HG02642 (cell line): ENCODE data around the gene STK26.
"Not testable (repeated sequence)": the region's sequence is repeated elsewhere in the genome, so short reads cannot be mapped to it uniquely, and the experiment has no call there.

Experiments
- ATAC-seq: cut with Tn5 transposase; IDR thresholded peaks from one replicate; pipeline ENCODE4 v1.9.1; 2021; ENCODE audit warnings: mild to moderate bottlenecking; ENCODE audit not compliant: unreplicated experiment, poor library complexity

The STK26 gene

DNA sequence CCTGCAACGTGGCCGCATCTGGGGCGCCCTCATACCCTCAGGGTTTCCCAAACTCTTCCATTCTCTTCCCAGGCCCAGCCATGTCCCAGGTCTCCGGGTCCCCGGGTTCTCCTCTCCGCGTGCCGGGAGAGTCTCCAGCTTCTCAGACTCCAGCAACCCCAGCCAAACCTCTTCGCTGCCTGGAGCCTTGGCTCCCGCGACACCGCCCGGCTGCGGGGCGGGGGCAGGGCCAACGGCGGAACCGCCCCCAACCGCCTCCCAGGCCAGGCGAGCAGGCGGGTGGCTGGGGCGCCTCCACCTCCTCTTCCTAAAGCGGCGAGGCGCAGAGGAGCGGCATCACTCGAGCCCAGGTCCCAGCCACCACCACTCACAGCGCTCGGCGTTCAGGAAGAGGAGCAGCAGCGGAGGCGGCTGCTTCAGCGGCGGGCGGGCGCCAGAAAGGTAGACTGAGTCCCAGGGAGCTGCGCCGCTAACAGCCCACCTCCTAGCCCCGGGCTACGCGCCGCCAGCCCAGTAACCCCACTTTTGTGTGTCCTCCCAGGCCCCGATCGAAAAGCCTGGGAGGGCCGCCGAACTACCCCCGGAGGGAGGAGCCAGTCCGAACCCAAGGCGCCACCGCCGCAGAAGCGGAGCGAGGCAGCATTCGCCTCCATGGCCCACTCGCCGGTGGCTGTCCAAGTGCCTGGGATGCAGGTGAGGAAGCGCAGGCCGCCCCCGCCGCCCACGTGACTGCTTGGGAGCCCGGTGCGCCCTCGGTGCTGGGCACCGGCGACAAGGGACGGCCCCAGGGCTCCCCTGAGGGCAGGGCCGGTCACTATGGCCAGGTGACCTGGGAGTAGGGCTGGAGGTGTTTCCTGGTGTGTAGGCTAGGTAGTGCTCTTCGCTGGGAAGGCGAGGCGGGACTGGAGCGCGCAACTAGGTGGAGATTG, at the start of gene STK26:
STK26 (plus strand) TSS at position 336 of the 929 bp plus-strand sequence; CDS start at position 652, 316 bp downstream.
- ATAC-seq: peak; percentile 84

DNA sequence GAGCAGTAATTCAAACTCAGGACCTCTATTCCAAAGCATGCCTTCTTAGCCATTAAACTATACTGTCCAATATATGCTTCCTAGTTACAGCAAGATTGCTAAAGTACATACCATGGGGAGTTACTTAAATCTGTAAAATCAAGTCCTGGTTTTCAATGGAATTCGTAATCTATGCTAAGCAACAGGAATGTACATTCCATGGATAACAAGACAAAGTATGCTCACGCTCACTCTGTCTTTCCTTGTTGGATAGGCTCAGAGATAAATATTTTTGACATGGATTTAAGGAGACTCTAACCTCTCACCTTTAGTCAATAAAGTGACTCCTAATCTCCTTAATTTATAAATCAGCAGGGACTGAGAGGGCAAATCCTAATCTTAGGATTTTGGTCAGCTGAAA, 47.3 kb upstream of the STK26 start:
- ATAC-seq: no peak

DNA sequence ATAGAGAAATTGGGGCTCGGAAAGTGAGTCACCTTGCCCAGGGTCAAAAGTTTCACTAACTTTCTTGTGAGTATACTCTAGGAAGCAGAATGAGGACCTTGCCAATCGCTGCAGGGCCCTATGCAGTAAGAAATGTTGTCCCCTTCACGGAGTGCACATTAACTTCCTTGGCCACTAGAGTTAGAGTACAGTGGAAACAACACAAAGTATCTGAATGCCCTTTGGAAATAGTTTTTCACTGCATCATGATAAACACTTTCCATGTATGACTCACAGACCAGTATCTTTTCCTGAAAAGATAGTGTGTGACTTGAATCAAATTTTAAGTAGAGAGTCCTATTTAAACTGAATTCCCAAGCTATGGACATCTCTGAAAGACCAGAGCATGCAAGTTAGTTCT, 45.5 kb upstream of the STK26 start:
- no peak for ATAC-seq

DNA sequence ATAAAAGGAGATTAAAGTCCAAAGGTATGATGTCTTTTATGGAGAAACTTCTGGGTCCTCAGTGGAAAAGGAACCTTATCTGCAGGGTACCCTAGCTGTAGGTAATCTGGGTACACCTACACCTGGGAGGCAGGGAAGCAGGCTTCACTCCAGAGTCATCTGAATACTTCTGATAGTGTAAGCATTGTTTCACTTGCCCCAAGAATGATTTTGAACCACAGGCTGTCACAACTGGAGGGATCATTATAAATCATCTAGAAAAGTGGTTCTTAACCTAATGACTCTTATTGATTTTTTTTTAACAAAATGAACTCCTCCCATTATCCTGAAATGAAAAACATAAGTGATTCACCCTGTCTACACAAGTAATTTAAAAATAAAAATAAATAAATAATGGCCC, 44.0 kb upstream of the STK26 start:
- no peak for ATAC-seq

DNA sequence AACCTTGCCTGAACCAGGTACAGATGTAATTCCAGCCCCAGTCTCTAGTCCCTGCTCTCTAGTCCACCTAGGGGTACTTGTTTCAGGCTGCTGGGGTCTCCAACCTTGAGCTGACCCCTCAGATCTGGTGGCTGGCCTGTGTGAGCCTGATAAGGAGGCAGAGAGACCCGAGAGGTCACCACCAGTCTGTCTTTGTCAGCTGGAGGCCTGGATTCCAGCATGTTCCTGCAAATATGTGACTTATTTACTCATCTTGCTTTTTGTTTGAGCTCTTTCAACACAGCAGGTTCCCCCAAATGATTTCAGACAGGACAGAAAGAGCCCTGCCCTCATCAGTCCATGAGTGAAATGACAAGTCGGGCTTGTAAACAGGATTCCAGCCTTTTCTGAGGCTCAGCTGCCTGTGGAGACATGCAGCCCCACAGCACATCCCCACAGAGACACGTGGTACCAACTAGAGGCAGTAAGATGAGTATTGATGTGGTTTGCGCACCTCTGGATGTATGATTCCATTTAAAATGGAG, 37.5 kb upstream of the STK26 start:
- no peak for ATAC-seq

DNA sequence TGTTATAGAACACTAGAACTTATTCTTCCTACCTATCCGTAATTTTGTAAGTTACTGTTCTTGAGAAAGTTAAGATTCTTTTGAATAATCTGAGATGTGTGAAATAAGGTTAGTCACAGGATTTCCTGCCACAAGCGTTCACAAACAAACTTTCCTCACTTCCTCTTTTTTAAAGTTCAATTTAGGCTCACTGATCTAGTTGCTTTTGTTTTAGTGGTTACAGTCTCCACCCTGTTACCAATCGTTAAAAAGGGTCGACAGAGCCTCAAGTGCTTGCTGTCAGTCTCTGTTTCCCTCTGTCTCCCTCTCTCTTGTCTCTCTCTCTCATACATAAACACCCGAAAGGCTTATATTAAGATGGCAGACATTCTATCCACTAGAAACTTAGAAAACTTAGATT, 35.9 kb upstream of the STK26 start:
- peak; percentile 98 for ATAC-seq

DNA sequence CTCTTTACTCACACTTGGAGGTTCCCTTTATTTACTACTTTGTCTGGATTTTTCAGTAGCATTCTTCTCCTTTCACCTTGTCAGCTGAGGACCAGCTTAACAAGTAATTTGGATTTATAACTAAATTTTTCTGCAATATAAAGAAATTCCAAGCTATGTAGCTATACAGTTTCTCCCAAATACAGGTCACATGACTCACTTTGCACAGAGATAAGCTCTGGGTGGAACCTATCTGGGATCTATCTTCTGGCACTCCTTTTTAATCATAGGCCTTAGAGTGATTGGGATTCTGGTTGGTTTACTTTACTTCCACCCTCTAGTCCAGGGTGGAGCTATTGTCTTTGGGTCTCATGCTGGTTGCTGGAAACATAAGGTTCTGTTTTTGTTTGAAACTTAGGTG, 34.9 kb upstream of the STK26 start:
- ATAC-seq: no peak

DNA sequence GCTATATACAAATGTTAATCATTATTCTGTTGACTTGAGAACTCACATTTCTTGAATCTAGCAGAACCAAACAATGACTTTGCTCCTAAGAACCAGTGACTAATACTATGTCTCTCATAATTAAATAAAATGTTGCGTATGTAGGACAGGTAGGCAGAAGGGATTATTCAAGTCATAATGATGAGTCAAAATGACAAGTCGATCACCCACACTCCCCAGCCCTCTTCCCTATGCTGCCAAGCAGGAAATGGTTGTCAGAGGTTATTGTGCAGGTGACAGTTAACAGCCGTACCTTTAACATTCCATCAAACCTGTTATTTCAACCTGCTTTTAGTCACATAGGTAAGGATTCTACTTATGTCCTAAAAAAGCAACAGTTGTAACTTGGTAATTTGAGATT, 22.0 kb upstream of the STK26 start:
- ATAC-seq: no peak

DNA sequence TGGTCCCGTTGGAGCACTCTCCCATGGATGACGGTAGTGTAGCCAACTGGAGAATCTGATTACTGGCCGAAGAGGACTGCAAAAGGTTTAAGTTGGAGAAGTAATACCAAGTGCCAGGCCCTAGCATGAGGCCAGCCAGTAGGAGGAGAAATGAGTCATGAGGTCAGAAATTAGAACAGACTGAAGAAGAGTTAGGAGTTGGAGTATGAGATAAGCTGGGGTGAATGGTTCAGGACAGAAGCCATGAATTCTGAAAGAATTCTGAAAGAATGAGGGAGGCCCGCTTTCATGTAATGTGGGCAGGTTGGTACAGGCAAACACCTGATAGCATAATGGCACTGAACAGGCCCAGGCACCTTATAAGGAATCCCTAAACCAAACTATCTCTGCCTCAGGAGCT, 18.4 kb upstream of the STK26 start:
- ATAC-seq: no peak

DNA sequence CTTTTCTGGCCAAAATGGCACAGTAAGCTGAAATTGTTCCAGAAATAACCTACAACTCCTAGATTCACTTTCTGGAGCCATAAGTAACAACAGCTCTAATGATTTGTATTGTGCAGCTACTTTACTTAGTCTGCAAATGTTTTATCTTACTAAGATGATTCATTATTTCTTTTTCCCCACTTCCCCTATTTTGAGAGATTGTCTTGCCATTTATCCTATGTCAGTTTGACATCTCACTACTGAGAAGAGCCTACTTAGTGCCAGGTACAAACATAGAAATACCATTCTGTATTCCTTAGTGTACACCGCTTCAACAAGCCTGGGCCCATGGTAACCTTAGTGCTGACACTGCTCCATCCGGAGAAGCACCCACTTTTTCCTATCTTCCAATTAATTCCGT, 13.8 kb upstream of the STK26 start:
- ATAC-seq: no peak

DNA sequence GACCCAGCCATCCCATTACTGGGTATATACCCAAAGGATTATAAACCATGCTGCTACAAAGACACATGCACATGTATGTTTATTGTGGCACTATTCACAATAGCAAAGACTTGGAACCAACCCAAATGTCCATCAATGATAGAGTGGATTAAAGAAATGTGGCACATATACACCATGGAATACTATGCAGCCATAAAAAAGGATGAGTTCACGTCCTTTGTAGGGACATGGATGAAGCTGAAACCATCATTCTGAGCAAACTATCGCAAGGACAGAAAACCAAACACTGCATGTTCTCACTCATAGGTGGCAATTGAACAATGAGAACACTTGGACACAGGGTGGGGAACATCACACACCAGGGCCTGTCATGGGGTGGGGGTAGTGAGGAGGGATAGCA, 12.9 kb upstream of the STK26 start:
- not testable (repeated sequence) for ATAC-seq

DNA sequence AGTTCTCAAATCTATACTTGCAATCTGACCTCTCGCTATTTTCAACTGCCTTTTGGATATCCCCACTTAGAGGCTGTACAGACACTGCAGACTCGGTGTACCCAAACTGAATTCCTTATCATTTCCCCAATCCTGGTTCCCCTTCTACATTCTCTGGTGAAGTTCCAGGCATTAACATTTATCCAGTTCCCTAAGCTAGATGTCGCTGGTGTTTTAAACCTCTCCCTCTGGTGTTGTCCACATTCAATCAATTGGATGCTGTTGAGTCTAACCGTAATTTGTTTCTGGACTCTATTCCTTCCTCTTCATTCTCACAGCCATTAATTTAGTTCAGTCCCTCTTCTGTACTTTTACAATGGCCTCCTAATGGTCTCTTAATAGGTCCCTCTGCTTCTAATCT, 7.2 kb upstream of the STK26 start:
- no peak for ATAC-seq

DNA sequence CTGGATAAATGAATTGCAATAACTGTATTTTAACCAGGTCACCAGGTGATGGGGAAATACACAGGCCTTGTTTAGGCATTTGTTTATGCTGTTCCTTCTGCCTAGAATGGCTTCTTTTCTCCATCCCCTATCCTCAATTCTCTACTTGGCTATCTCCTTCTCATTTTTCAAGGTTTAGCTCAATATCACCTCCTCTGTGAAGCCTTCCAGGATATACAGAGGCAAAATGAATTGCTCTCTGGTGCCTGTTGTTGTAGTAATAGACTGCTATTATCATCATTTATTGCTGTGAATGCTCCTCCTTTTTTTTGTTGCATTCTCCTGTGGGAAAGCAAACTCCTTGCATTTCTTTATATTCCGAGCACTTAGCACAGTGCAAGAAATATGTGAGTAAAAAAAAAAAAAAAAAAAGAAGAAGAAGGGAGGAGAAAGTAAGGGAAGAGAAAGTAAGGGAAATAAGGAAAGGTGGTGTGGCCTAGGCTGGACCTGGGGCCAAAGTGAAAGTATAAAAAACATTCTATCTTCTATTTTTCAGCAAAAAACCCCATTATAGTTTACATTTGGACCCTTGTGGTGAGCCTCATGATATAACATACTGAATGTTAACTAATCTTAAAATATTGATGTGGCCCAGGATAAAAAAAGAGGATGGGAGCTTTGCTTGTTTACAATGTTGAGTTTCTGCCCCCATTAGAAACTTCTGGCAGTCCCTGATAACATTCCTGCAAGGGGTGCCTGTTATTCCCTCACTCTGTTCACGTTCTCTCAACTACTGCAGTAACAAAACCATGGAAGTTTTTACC, 6.3 kb upstream of the STK26 start:
- ATAC-seq: no peak

DNA sequence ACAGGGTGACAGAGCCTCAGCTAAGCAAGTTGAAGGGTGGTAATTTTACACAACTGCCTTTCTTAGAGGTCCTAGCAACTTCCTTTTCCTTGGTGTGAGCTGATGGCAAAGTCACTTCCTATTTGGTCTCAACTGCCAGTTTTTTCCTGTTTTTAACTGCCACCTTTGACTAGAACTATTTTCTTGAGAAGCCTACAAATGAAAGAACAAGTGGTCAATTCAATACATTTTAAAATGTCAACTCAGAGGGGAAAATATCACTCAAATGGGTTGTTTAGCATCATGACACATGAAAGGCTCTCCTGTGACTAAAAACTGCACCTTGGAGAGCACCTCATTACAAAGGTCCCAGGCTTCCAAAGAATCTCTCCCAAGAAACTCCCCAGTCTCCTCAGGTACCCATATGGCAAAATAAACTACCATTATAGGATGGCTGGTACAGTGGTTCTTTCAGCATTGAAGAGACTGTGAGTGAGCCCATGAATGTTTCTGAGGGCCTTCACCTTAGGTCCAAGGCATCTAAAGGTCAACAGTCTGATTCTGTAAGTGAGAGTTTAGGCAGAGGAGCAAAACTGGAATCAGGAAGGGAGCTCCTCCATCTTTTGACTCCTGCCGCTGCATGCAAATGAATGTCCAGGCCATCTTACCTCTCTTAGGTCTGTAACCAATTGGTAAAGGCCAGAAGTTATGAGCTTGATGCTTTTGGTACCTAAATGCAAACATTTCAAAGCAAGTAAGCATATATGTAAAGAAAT, 5.5 kb upstream of the STK26 start:
- ATAC-seq: no peak

DNA sequence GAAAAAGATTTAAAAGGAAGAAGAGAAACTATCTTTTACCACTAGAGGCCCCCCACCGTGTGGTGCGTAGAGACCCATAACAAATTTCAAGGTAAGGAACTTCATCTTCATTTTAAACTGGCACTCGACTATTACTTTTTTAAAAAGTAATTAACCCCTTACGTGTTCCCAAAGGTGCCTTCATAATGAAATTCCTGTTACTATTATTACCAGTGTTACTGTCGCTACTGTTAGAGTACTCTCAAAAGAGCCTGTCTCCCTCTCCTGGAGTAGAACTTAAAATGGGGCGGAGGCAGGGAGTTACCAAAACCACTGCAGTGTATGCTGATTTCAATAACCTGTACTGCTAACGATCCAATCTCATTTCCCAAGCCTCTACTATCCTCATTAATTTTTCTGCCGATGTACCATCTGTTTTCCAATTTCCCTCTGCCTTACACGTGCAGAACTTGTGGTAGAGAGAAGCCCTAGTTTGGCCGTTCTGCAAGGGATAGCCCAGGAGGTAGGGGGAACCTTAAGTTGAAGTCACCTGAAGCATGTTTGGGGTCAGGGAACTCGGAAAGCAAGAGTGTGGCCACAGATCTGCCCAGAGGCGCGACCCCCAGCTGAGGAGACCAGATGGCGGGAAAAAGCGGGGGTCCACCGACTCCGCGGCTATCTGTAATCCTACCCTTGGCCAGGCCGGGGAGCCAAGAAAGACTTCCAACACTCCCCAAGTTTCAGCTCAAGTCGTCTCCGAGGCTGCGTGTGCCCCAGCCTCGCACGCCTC, 720 bp upstream of the STK26 start:
- ATAC-seq: peak; percentile 27

DNA sequence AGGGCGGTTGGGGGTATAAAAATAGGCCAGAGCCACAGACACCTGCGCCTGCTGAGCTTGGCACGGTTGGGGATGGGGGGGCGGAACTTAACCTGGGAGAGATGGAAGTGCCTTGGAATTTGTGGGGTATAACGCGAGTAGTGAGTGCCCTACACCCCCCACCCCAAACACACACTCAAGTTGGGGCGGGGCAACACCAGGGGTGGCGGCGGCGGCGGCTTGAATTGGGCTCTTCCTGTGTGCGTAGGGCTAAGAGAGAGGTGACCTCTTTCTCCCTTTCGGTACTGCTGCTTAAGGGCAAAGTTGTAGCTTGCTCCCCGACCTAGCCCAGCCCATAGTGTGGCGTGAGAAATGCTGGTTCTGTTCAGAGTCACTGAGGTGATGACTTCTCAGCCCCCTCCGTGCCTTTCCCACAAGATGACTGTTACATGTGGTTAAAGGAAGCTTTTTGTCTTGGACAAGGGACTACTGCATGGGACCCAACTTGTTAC, 839 bp downstream of the STK26 start:
- peak; percentile 52 for ATAC-seq

DNA sequence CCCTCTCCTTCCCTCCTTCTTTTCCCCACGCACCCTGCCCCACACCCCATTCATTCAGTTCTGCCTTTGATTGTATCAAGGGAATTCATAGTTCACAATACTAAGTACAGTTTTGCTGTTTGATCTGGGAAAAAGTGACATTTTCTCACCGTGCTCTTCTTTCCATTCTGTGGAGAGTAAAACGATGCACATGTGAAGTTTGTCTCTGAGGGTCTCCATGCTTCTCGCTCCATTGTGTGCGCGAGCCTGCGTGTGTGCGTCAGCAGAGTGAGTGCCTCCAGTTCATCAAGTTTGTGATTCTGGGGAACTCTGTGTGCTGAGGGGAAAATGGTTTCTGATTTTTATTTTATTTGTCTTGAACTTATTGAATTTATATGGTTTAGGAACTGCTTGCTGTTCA, 1.9 kb downstream of the STK26 start:
- no peak for ATAC-seq

DNA sequence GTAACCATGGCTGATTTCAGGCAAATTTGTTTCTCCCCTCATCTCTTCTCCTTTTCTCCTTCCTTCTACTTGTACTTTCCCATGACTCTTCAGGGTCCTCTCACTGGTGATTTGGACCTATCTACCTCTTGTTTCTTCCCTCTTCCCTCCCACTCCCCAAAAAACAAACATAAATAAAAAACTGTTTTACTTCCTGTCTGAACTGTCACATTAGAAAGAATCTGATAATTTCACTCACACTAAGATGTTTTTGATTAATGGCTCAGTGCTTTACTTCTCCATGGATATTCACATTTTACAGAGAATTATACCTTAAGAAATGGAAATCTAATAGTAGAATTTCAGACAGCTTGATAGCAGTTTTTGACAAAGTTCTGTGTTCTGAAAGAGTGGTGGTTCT, 7.2 kb downstream of the STK26 start:
- no peak for ATAC-seq

DNA sequence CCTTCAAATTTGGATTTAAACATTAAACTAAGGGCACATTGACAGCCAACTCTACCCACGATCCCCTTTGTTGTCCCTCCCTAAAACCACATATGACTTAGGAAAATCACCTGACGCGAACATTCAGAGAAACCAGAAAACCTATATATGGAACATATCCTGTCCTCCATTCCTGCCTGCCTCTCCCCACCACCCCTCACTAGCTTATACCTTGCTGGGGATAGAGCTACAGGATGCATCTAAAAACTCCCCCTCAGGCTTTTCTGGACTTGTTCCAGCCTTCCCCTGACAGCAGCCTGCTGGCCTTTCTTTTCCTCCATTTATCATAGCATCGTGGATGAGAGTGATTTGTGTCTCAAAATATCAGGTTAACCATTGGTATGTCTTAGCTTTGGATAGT, 8.8 kb downstream of the STK26 start:
- ATAC-seq: no peak

DNA sequence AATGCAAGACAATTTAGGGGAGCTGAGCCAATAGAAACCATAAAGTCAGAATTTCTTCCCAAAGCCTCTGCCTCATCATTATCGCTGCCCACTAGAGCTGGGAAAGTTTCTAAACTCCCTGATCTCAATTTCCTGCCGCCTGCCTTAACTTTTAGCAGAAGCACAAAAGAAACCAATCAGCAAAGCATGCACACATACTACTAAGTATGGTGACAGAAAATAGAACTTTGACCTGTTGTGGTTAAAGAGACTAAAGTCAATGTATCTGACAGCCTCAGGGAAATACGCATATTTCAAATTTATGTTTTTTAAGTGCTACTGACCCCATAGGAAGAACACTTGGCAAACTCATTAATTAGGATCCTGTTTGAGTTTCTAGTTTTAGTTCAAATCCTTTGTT, 10.1 kb downstream of the STK26 start:
- ATAC-seq: no peak
